ENCODE data around the gene RPGRIP1L. TPM values are rescaled to one million over a fixed set of nuclear protein-coding genes. Genes with fewer than 3 reads are reported as not detected.

The RPGRIP1L gene
- total RNA-seq, 1 experiment from 2014 or later, result 10.3 TPM

DNA sequence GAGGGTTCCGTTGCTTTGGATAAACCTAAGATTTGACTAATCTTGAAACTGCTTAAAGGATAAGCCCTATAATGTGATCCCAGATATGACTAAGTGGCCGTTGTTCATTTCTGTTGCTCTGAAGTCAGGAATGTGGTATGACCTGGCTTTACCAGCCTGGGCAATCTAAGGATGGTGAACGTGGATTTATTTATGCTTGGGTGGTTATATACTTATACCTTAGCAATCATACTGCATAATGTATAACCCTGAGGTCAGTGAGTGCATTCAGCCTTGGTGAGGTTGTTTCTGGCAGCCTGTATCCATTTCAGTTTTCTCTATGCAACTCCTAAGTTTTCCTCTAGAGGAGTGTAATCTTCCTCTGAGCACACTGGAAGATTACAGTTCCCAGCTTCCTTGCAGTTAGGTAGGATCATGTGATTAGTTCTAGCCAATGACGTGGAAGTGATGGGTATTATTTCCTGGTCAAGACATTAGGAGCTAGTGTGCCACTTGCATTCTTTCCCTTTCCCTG is 42.2 kb upstream of the RPGRIP1L start (continued):
- TF ChIP-seq, protein P1, sequence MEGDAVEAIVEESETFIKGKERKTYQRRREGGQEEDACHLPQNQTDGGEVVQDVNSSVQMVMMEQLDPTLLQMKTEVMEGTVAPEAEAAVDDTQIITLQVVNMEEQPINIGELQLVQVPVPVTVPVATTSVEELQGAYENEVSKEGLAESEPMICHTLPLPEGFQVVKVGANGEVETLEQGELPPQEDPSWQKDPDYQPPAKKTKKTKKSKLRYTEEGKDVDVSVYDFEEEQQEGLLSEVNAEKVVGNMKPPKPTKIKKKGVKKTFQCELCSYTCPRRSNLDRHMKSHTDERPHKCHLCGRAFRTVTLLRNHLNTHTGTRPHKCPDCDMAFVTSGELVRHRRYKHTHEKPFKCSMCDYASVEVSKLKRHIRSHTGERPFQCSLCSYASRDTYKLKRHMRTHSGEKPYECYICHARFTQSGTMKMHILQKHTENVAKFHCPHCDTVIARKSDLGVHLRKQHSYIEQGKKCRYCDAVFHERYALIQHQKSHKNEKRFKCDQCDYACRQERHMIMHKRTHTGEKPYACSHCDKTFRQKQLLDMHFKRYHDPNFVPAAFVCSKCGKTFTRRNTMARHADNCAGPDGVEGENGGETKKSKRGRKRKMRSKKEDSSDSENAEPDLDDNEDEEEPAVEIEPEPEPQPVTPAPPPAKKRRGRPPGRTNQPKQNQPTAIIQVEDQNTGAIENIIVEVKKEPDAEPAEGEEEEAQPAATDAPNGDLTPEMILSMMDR (IDR thresholded peaks at IDR 0.05 in 2 of 3, conservative IDR thresholded peaks at IDR 0.05 in 1 of 3; ENCODE audit: borderline replicate concordance in 1 of 3, insufficient read depth in 1 of 3, low read depth in 2 of 3, low read length in 2 of 3), result peak in 2 of 3 experiments; percentile 26 to 41; a peak in 3 of 6 replicates

DNA sequence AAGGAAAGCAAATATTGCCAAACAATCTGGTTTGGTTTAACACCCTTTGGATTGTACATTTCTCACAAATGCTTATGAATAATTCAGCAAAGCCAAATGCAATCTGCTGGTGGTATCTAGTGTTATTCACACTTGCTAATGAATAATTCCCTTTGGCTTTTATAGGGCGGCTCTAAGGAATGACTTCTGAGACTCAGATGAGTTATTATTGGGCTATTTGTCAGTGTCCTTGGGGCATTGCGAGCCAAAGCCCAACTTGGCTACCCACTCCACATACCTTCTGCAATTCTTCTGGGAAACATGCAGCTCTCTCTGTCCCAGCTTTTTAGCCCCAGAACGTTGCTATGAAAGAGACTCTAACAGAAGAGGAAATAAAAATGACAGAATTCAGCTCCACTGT is 41.4 kb upstream of the RPGRIP1L start:
- RAD21 ChIA-PET (ENCODE audit: low non-redundant PET in 1 of 2, low total read pairs in 2 of 2, uncharacterized antibody in 2 of 2, unreplicated experiment in 2 of 2), result no interaction called here
- POLR2A ChIA-PET, result no interaction called here
- TF ChIP-seq YY1 (IDR thresholded peaks at IDR 0.05; ENCODE audit: extremely low read depth, insufficient replicate concordance, low read depth, low read length) (no peak), EGR1 (IDR thresholded peaks at IDR 0.05; ENCODE audit: low read depth) (no peak), EZH2phosphoT487 (IDR thresholded peaks at IDR 0.05; ENCODE audit: borderline replicate concordance) (no peak), REST (IDR thresholded peaks at IDR 0.05; ENCODE audit: low read depth) (no peak), TCF7L2 (IDR thresholded peaks at IDR 0.05; ENCODE audit: borderline replicate concordance, extremely low read depth, insufficient read depth, insufficient read length) (no peak), ZNF274 (IDR thresholded peaks at IDR 0.05; ENCODE audit: low read depth, low read length) (no peak), SIN3A (IDR thresholded peaks at IDR 0.05; ENCODE audit: low read depth) (no peak), EZH2 (IDR thresholded peaks at IDR 0.05) (no peak), CBX3 (IDR thresholded peaks at IDR 0.05; ENCODE audit: low read depth) (no peak), POLR2A (IDR thresholded peaks at IDR 0.05; ENCODE audit: borderline replicate concordance, extremely low read depth, insufficient read depth, insufficient read length) (no peak)
- TF ChIP-seq, protein P1 (IDR thresholded peaks at IDR 0.05 in 2 of 3, conservative IDR thresholded peaks at IDR 0.05 in 1 of 3; ENCODE audit: borderline replicate concordance in 1 of 3, insufficient read depth in 1 of 3, low read depth in 2 of 3, low read length in 2 of 3), result no peak
- TF ChIP-seq, protein P2, sequence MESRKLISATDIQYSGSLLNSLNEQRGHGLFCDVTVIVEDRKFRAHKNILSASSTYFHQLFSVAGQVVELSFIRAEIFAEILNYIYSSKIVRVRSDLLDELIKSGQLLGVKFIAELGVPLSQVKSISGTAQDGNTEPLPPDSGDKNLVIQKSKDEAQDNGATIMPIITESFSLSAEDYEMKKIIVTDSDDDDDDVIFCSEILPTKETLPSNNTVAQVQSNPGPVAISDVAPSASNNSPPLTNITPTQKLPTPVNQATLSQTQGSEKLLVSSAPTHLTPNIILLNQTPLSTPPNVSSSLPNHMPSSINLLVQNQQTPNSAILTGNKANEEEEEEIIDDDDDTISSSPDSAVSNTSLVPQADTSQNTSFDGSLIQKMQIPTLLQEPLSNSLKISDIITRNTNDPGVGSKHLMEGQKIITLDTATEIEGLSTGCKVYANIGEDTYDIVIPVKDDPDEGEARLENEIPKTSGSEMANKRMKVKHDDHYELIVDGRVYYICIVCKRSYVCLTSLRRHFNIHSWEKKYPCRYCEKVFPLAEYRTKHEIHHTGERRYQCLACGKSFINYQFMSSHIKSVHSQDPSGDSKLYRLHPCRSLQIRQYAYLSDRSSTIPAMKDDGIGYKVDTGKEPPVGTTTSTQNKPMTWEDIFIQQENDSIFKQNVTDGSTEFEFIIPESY (IDR thresholded peaks at IDR 0.05; ENCODE audit: extremely low read depth, insufficient replicate concordance, low read length), result no peak
- no peak overlapping the region for H2AFZ ChIP-seq (ENCODE audit: low read depth, low read length, poor library complexity, severe bottlenecking)
- H3K9me3 ChIP-seq (ENCODE audit: control insufficient read depth in 1 of 2, insufficient read depth in 1 of 2, low read depth in 1 of 2, low read length in 2 of 2), result peaks cover 0 to 5% of the 10 kb centered on the region in 2 experiments; a peak in 2 of 4 replicates
- no peaks in the 10 kb centered on the region for H3K27me3 ChIP-seq (ENCODE audit: insufficient read depth, low read length)
- ATAC-seq (no peak), DNase-seq (ENCODE audit: low read depth, low spot score) (no peak)
- peaks cover 34% of the 10 kb centered on the region for H3K79me2 ChIP-seq (ENCODE audit: insufficient read depth, low read length)
- peak overlapping the region; percentile 67 for H3K4me2 ChIP-seq (ENCODE audit: low read length)
- peak overlapping the region in 1 of 2 experiments; percentile 30; a peak in 1 of 4 replicates for H3K4me3 ChIP-seq (replicated peaks in 1 of 2; ENCODE audit: low read depth in 1 of 2, low read length in 2 of 2)
- H3K4me1 ChIP-seq (ENCODE audit: control insufficient read depth in 1 of 2, insufficient read depth in 2 of 2, low read length in 2 of 2), result peaks cover 26 to 28% of the 10 kb centered on the region in 2 experiments
- H3K36me3 ChIP-seq (ENCODE audit: control insufficient read depth in 1 of 2, insufficient read depth in 2 of 2, low read length in 2 of 2), result no peaks in the 10 kb centered on the region
- H3K27ac ChIP-seq (ENCODE audit: low read depth, low read length), result peak overlapping the region; percentile 11; the same call in 1 of the 2 replicates
- BruUV-seq (replicated peaks), result no TSS peak
- H4K20me1 ChIP-seq (ENCODE audit: insufficient read depth), result no peaks in the 10 kb centered on the region
- H3K9ac ChIP-seq (ENCODE audit: low read length), result no peak overlapping the region
- H3K9me2 ChIP-seq (ENCODE audit: insufficient read depth), result no peaks in the 10 kb centered on the region
- CTCF ChIA-PET, result interaction anchor here (1.3 to 2.8 kb wide), 3 partner anchors 10 to 44 kb away, joined by 3 to 24 read pairs (median 6); no protein-coding TSS in a partner anchor
- intact Hi-C loops (cut with micrococcal nuclease), result no loop called here

Data from HCT116 (cell line).